Stimulated activated CD4-positive, alpha-beta T cell treated with anti-CD3 and anti-CD28 coated beads, TNF-alpha, amount 100 ng/mL, for 1 hour (primary cell): ENCODE results near the gene HUNK.
"Not testable (repeated sequence)": the region's sequence is repeated elsewhere in the genome, so short reads cannot be mapped to it uniquely, and the experiment has no call there.

ENCODE experiments used
- DNase-seq, 3 donors: peaks; one replicate each; pipeline ENCODE4 v3.0.0-alpha.2; 2020; ENCODE audit warnings: low read depth in 3 of 3, low spot score in 1 of 3

The HUNK gene

DNA sequence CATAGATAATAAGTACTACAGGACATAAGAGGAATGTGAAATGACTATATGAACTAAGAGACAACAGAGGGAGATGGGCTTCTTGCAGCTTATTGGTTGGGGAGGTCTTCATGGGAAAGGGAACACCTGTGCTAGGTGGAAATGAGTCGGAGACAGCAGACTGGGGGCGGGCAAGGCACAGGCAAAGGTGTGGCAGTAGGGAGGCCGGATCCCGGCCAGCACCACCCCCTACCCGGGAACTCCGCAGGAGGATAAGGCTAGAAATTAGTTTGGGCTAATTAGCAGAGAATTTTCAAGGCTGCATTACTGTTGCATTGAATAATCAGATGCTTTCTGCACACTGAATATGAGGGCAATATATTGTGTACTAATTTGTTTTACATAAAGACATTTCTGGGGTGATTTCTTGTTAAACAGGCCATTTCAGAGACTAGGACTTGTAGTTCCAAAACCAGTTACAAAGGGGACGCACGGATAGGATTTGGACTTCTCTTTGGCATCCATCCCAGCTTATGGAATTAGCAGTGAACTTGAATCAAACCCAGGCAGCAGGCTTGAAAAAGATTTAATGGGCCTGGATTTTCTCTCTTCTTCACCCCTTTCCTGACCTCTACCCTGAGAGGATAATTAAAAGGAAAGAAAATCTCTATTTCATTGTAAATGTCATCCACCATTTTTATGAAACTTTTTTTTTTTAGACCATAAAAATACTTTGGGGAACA, 2.2 kb upstream of the HUNK start:
- DNase-seq: no peak

DNA sequence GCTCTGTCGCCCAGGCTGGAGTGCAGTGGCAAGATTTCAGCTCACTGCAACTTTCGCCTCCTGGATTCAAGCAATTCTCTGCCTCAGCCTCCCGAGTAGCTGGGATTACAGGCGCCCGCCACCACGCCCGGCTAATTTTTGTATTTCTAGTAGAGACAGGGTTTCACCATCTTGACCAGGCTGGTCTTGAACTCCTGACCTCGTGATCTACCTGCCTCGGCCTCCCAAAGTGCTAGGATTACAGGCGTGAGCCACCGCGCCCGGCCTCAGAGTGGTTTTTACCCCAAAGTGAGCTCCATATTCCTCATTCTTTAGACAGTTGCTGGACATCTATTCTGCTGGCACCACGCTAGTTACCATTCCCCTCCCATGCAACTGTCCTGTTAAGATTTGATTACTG, 1.4 kb upstream of the HUNK start:
- not testable (repeated sequence) for DNase-seq

DNA sequence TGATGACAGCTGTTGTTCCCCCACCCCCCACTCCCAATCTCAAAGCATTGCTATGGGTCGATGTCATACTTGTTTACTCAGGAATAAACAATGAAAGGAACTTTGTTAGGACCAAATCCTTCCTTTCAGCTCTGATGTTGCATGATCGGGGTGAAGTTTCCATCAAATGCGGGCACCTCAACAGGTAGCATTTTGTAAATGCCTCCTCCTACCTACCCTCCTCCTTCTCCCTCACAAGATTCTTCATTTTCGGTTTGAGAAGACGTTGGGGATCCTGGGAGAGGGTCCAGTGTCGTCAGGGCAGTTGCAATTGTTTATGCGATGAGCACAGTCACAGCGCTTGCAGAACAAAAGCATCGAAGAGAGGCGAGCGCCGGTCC, 758 bp upstream of the HUNK start:
- no peak for DNase-seq

DNA sequence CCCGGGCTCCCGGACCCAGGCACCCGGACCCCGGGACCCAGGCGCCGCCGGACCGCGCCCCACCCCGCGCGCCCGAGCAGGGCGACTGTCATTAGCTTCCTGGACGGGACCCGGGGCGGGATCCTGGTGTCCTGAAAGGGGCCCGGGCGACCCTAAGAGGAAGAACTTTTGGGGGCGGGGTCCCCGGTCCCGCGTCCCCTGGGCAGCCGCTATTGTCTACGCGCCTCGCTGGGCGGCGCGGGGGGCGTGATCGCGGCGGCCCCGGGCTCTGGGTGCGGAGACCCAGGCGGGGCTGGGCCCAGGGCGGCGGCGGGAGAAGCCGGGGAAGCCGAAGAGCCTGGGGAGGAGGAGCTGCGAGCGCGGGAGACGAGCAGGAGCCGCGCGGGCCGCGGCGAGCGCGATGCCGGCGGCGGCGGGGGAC, 465 bp downstream of the HUNK start:
- no peak for DNase-seq

DNA sequence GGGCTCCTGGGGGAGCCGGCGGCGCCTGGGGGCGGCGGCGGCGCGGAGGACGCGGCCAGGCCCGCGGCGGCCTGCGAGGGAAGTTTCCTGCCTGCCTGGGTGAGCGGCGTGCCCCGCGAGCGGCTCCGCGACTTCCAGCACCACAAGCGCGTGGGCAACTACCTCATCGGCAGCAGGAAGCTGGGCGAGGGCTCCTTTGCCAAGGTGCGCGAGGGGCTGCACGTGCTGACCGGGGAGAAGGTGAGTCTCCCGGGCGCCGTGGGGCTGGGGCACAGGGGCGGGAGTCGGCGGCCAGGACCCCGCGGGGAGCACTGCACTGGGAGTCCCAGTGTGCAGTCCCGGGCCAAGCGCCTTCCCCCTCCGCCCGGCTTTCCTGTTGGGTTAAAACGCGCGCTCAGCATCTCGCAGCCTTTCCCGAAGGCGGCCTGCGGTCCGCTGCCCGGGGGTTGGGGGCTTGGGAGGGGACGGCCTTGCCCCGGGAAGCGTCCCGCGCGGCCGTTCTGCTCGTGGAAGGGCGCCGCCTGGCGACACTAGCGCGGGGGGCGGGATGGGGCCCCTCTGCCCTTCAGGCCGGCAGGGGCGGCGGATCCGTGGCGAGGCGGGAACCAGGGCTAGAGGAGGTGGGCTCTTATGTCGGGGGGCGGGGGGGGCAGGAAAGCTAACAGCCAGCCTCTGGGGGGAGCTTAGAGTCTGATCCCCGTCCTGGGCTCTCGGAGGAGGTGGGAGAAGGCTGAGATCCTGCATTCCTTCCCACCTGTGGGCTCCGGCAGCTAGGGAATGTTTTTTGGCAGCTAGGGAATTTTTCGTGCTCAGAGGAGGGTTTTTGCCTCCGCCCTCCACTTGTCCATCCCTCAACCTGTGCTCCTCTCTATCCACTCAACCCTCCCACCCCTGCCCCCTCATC, 1.1 kb downstream of the HUNK start:
- DNase-seq: peak in 1 of 3 donors; percentile 39

GRCh38 chr21:31874812-31875212, 2.0 kb downstream of the HUNK start:
- DNase-seq: no peak

DNA sequence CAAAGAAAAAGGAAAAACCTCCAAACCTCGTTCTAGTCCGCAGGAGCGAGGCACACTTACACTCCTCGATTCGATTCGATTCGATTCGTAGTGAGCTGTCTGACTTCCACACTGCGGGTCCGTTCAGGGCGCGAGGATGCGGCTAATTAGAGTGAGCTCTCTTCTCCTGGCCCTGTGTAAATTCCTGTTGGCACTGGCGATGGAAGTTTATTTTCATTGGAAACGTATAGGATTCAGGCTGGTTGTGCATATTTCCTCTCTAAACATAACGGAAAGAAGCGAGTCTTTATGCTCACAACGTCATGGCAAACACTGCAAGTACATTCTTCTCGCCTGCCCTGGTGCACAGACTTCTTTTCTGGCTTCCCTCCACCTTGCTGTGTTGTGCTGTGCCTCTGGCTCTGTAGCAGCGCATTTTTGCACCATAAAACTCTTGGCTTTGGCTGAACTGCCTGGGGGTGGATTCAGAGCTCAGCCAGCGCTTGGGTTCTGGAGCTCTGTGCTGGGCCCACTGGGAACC, 2.7 kb downstream of the HUNK start:
- DNase-seq: no peak

DNA sequence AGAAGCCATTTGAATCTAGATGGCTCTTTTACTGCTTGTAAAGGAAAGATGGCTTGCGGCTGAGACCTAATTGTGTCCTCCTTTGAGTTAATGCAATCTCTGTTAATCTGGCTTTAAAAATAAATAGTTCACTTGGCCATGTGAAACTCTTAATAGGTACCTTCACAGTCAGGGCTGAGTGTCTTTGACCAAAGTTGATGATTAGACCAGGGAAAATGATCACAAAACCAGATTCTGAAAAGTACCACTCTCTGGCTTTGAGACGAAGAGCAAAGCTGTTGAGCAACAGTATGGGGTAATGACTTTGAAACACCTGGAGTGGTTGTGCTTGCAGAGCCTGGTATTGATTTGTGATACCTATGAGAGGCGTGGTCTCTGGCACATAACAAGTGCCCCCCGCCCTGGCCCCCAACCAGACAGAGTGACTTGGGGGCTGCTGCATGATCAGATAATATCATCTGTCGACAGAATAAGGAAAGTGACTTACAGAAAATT, 4.7 kb downstream of the HUNK start:
- DNase-seq: no peak

GRCh38 chr21:31878831-31879230, 6.0 kb downstream of the HUNK start:
- DNase-seq: no peak

DNA sequence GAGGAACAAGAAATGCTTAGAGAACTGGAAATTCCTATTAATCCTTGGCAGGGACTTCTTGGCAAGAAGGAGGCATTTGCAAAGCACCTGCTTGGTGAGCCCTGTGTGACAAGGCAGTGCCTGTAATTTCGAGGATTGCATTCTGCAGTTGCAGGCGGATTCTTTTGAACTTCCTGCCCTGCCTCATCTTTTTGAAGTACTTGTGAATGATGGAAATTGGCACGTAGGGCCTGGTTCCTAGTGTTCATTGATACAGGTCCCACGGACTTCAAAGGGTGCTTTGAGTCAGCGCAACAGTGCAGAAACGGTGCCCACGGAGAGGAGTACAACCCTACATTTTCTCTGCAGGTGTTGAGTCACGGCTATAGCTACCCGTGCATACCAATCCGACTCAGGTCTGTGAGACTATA, 6.4 kb downstream of the HUNK start:
- no peak for DNase-seq

- no peak for DNase-seq
These were observed 7.1 kb downstream of the HUNK start for GRCh38 chr21:31879911-31880310.

- no peak for DNase-seq
These were observed 8.0 kb downstream of the HUNK start for GRCh38 chr21:31880816-31881215.

DNA sequence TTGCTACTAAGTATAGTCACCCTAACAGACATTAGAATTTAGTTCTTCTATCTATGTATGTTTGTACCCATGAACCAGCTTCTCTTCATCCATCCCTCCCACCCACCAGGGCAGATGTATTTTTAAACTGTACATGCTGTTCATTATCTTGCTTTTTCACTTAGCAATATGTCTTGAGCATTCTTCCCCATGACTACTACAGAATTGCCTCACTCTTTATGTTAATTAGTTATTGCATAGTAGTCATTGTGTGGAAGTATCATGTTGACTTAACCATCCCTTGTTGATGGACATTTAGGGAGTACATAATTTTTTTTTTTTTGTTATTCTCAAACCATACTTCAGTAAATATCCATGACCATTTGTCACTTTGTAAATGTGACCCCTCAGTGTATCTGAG, 9.9 kb downstream of the HUNK start:
- no peak for DNase-seq

- DNase-seq: no peak
These were observed 12.3 kb downstream of the HUNK start for GRCh38 chr21:31885146-31885545.

GRCh38 chr21:31886915-31887314, 14.1 kb downstream of the HUNK start:
- no peak for DNase-seq

GRCh38 chr21:31887391-31887841, 14.6 kb downstream of the HUNK start:
- DNase-seq: no peak

GRCh38 chr21:31888936-31889371, 16.1 kb downstream of the HUNK start:
- DNase-seq: no peak

DNA sequence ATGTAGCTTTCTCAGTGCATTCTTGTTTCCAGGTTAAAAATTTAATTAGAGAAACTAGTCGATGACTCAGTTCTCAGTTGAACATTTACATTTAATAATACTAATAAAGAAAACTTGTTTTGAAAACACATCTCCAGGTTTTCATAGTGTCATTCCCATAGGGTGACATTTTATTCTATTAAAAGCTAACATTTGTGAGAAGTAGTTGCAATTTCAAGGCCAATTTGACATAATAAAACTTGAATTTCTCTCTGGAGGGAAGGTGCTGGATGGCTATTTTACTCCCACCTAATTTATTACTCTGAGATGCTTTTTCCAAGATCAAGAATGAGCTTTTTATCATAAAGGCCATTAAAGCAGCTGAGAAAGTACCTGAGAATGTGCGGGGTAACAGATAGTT, 16.6 kb downstream of the HUNK start:
- no peak for DNase-seq

- no peak for DNase-seq
These were observed 19.9 kb downstream of the HUNK start for GRCh38 chr21:31892686-31893085.

DNA sequence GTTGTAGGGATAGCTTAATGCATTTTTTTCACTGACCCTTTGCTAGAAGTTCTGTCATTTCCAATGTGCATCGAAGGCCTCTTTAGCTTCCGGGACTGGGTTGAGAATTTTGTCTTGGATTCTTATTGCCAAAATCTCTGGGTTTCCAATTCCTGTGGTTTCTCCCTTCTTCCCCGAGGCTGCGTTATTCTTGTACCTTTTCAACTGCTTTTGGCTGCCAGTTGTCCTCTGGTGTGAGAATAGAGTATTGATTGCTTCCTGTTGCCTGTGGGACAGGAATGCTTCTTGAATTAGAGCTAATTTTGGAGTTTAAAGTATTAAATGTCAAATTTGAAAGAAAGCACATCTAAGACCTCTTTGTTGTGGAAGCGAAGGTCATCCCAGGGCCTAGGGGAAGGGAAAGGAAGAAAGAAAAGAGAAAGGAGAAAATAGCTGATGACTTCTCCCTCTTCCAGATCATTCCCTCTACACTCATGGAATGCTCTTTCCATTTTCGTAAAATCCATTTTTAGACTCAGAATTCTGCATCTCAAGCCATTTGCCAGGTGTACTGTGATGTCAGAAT, 21.1 kb downstream of the HUNK start:
- DNase-seq: no peak

DNA sequence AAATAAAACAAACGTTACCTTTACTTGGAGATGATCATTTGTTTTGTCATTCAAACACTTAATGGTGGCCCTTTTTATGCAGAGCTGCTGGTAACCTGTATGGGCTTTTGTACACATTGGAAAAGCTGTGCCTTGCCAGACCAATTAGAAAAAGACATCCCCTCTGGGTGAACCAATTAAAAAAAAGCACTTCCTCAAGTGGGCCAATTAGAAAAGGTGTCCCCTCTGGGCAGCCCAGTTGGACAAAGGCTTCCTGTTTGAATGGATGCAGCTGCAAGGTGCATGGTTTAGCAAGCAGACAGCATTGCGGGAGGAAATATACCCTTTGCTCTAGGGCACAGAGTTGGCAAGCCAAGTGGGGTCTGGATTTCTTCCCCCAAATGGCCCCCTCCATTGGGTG, 21.6 kb downstream of the HUNK start:
- no peak for DNase-seq
